Stimulated activated CD4-positive, alpha-beta T cell treated with anti-CD3 and anti-CD28 coated beads, TNF-alpha, amount 100 ng/mL, for 48 hours (primary cell): ENCODE results near the gene NKX2-4.
"Not testable (repeated sequence)": the region's sequence is repeated elsewhere in the genome, so short reads cannot be mapped to it uniquely, and the experiment has no call there.

Experiments
- DNase-seq, 3 donors: peaks; one replicate each; pipeline ENCODE4 v3.0.0-alpha.2; 2020; ENCODE audit warnings: low read depth in 3 of 3

NKX2-4 gene

DNA sequence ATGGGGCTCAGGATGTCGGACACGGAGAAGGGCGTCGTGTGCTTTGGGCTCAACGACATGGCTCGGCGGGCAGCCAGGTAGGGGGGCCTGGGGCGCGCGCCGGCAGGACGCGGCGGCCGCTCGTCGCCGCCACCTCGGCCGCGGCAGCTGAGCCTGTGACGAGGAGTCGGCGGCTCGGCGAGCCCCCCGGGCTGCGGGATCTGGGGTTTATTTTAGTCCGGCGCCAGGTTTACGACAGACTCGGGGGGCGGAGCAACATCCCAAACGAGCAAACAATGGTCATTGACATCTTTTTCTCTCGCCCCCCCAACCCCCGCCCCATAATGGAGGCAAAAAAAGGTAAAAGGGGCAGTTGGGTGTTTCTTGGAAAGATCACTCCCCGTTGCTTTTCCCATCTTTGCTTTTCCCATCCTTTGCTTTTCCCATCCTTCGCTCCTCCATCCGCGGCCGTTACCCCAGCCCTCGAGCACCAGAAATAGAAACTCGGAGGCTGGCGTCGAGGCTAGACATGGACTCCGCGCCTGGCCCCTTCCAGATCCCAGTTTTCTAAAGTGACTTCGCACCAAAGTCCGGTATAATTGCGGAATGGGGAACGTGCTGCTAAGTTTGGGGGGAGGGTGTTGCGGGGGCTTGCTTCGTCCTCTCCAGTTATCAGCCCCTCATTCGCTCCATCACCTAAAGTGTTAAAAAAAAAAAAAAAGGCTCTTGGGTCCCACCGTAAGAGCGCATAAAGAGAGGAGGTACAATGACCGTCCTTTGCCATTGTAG lies at the start of gene NKX2-4:
TSS of gene NKX2-4 (minus strand) at position 186 of the 768 bp plus-strand sequence. CDS start at position 59, 127 bp downstream.
- DNase-seq: no peak

DNA sequence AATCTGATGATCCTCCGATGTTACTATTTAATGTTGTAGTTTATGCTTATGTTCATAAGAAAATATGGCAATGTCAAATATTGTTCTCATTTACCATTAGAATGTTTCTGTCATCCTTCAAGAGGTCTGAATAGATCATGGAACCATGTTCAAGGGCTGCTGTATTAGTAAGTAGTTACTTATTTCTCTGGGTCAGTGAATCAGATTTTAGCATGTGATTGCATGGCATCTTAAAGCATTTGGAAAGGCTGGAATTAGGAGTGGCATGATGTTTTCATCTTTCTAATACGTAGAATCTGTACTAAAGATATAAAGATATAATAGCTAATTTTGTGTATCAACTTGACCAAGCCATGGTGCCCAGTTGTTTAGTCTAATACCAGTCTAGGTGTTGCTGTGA lies 40.5 kb upstream of the NKX2-4 start:
- DNase-seq: no peak

DNA sequence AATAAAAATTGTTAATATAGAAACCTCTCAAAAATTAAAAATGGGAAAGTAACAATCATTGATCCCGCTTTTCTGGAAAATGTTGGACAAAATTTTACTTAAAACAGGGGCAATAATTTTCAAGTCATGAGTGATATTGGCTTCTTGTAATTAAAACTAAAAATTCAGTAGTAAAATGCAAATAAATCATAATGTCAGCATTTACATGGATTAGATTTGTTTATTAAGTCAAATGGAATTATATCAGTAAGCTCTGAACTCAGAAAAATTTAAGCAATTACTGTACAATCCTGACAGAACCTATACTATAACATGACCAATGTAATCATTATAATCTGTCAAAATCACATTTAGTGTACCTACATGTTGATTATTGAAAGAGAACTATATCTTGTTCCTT lies 39.9 kb upstream of the NKX2-4 start:
- DNase-seq: no peak

DNA sequence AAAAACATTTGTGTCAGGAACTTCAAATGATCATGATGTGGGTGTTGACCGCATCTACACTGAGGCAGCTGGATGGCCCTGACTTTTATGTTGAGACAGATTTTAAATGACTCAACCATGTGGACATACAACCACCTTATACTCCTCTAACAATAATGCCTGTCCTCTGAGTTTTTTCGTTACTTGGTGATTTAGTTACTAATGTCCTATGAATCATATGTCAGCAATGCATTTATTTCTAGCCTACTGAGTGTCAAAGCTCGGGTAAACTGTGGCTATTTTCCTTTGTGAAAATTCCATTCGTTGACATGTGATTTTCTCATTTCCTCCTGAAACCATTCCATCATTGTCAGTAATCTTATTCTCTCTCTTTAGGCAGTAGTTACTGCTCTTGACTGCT lies 38.9 kb upstream of the NKX2-4 start:
- DNase-seq: no peak

DNA sequence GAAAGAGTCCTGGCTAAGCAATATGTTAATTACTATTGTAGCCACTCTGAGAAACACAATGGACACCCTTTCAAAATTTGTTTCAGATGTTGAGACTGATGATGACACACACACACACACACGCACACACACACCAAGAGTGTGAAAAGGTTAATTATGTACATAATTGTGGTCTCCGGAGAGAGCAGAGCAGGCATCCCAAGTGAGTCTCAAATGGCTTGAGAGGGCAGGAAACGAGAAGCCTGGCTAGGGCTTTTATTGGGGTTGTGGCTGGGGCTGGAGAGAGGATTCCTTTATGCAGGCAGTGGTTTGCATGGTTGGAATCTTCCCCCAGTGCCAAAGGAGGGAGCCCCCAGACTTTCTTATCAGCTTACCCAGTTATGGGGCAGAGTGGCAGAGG lies 38.2 kb upstream of the NKX2-4 start:
- DNase-seq: no peak

DNA sequence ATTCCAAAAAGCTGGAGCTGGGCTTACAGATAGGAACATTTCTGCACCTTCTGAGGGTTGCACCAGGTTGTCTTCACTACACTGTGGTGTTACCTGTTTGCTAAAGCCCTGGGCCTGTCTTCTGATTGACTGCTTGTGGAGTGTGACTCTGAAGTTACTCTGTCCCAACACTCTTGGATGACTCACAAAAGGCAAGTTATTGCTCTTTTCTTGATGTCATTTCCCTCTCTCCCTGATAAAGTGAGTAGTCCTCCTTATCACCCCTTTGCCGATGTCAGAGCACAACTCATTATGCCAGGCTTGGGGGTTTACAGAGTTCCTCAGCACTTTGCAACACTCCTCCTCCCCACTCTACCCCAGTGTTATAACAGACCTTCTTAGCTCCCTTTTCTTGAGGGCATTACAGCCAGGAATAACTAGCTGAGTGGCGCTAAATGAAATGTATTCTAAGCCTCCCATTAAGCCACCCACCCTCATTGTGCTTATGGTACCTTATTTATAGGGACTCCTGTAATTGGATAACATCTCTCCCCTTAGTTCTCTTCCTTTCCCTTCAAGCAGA lies 36.1 kb upstream of the NKX2-4 start:
- DNase-seq: no peak

DNA sequence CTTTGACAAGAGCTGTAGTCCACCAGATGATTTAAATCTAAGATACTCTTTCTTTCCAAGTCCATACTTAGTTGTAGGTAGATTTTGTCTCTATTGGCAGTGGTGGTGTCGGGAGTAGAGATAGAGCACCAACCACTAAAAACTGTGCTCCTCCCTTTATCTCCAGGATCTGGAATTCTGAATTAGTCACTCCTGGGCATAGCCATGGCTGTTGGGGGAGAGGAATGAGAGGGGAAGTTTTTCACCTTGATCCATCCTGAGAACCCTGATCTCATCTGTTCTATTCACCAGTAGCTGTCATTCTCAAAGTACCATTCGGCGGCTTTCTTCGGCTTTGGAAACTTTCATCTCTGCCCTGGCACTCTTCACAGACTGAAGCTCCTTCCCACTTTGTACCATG lies 35.6 kb upstream of the NKX2-4 start:
- no peak for DNase-seq

DNA sequence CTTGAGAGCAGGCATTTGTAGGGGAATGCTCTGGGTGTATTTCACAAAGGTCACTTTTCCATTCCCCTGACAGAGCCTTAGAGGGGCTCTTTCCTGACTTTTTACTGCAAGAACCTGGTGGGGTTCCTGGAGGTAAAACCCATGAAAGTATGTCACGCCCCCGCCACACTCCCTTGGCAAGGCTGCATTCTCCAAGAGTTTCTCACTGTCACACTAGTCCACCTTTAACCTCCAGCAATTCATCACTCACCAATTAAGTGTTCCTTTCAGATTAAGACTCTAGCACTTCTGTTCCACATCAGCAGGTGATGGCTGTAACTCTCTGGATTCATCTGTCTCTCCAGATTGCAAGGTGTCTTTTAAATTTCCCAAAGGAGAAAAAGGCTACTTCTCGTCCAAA lies 32.7 kb upstream of the NKX2-4 start:
- DNase-seq: no peak

DNA sequence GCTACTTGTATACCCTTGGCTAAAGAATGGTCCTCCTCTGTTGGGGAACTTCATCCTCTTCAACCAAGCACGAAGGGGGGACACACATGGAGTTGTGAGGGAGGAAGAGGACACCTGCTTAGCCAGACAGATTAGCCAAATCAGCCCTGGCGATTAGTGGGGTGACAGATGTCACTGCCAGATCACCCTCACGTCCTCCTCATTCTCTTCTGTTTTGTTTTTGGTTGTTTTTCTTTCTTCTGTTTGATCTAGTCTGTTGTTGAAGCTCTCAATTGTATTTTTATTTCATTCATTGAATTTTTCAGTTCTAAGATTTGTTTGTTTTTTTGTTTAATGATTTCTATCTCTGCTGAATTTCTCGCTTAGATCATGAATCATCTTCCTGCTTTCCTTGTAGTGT lies 27.5 kb upstream of the NKX2-4 start:
- no peak for DNase-seq

DNA sequence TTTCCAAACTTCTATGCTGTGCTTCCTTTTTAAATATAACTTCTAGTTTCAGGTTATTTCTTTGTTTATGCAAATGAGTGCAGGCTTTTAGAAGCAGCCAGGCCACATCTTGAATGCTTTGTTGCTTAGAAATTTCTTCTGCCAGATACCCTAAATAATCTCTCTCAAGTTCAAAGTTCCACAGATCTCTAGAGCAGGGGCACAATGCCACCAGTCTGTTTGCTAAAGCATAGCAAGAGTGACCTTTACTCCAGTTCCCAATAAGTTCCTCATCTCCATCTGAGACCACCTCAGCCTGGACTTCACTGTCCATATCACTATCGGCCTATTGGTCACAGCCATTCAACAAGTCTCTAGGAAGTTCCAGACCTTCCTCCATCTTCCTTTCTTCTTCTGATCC lies 26.4 kb upstream of the NKX2-4 start:
- DNase-seq: not testable (repeated sequence)

DNA sequence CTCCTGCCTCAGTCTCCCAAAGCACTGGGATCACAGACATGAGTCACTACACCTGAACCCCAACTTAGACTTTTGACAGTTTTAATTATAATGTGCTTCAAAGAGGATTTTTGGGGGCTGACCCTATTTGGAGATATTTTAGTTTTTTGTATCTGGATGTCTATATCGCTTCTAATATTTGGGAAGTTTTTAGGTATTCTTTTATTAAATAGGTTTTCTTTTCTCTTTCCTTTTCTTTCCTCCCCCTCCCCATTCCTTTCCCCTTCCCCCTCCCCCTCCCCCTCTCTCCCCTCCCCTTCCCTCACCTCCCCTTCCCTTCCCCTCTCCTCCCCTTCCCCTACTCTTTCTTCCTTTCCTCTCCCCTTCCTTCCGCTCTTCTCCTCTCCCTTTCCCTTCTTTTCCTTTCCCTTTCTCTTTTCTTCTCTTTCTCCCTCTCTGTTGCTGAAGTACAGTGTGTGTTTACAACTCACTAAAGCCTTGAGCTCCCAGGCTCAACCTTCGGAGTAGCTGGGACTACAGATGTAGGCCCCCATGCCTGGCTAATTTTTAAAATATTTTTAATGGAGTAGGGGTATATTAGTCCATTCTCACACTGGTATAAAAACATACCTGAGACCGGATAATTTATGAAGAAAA lies 24.4 kb upstream of the NKX2-4 start:
- DNase-seq: no peak

DNA sequence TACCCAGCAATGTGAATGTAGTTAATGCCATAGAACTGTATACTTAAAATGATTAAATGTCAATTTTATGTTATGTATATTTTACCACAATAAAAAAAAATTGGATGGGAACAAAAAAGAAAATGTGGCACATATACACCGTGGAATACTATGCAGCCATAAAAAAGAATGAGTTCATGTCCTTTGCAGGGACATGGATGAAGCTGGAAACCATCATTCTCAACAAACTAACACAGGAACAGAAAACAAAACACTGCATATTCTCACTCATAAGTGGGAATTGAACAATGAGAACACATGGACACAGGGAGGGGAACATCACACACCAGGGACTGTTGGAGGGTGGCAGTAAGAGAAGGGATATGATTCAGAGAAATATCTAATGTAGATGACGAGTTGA lies 21.8 kb upstream of the NKX2-4 start:
- not testable (repeated sequence) for DNase-seq

DNA sequence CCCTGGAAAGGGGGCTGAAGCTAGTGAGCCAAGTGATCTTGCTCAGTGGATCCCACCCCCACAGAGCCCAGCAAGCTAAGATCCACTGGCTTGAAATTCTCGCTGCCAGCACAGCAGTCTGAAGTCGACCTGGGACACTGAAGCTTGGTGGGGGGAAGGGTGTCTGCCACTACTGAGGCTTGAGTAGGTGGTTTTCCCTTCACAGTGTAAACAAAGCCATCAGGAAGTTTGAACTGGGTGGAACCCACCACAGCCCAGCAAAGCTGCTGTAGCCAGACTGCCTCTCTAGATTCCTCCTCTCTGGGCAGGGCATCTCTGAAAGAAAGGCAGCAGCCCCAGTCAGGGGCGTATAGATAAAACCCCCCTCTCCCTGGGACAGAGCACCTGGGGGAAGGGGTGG lies 16.7 kb upstream of the NKX2-4 start:
- not testable (repeated sequence) for DNase-seq

DNA sequence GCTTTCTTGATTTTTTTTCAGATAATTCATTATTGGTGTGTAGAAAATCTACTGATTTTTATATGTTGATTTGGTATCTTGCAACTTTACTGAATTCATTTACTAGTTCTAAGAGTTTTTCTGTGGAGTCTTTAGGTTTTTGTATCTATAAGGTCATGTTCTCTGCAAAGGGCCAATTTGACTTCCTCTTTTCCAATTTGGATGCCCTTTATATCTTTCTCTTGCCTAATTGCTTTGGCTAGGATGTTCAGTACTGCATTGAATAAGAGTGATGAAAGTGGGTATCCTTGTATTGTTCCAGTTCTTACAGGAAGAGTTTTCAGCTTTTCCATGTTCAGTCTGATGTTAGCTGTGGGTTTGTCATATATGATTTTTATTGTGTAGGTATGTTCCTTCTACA lies 14.4 kb upstream of the NKX2-4 start:
- DNase-seq: no peak

DNA sequence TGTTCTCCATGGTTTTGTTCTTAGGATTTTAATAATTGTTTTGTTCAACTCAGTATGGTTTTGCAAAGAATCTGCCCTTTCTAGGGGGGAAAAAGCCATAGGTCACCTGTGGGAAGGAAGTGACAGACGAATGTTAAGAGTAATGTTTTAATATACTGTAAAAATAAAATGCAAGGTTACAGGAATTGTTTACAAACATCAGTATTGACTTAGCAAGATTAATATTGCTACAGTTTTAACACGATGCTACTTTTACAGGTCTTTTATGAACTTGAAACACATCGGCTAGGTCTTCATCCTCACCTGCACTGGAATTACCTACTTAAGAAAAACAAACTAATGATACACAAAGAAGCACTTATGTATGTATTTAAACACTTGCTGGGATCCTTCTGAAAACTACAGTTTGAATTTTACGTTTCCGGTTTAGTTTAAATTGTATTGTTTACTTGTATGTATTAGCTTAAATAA lies 1.7 kb upstream of the NKX2-4 start:
- no peak for DNase-seq

DNA sequence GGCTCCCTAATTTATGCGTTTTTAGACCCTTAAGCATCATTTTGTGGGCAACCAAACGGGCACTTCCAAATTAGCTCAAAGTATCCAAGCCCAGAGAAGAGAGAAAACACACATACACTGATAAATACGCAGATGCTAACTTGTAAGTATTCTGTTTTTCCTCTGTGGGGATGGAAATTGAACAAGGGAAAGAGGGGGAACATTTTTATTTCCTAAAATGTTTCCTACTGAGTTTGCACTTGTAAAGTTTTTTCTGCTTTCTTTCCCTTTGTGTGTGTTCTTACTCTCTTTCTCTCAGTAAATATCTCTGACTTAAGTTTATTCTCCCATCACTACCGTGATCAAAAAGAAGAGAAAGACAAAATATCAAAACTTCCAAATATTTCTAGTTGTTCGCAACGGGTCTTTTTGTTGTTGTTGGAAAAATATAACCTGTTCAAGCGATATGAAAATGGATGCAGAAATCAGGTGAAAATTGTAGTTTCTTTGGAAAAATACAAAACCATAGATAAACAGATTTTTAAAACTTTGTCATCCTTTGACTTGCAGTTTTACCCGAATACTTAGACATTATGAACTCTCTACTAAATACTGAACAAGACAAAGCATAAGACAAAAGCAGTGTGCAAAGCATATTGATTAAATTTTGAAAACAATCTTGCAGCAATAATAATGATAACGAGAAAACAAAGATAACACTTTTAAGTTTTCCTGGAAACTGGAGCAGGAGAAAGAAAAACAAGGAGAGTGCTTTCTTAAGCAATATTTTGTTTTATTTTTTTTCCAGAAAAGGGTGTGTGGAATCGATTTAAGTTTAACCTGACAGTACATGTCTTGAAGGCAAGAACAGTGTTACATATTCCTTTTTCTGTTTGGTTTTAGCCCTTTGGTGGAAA lies 1.0 kb upstream of the NKX2-4 start:
- no peak for DNase-seq

DNA sequence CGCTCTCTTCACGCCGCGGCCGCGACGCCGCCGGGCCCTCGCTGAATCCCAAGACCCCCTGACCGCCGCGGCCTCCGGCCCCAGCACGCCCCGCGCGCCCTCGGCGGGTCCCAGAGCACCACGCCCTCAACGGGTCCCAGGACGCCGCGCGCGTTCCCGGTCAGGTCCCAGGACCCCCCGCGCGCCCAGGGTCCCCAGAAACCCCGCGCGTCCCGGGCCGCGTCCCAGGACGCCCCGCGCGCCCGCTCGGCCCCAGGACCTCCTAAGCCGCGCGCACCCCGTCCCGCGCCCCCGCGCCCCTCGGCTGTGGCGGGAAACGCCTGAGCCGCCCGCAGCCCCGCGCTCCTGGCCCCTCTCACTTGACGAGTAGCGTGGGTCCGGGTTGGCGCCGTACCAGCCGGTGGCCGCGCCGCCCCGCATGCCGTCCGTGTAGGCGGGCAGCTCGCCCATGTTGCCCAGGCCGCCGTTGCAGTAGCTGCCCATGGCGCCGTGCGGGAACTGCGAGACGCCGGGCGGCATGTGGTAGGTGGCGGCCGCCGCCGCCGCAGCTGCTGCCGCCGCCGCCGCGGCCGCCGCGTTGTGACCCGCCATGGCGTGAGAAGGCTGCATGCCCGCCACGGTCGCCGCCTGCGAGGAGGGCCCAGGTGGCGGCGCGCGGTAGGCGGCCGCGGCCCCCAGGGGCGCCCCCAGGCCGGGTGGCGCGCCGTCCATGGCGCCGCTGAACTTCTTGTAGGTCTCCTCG lies 556 bp downstream of the NKX2-4 start:
- no peak for DNase-seq

DNA sequence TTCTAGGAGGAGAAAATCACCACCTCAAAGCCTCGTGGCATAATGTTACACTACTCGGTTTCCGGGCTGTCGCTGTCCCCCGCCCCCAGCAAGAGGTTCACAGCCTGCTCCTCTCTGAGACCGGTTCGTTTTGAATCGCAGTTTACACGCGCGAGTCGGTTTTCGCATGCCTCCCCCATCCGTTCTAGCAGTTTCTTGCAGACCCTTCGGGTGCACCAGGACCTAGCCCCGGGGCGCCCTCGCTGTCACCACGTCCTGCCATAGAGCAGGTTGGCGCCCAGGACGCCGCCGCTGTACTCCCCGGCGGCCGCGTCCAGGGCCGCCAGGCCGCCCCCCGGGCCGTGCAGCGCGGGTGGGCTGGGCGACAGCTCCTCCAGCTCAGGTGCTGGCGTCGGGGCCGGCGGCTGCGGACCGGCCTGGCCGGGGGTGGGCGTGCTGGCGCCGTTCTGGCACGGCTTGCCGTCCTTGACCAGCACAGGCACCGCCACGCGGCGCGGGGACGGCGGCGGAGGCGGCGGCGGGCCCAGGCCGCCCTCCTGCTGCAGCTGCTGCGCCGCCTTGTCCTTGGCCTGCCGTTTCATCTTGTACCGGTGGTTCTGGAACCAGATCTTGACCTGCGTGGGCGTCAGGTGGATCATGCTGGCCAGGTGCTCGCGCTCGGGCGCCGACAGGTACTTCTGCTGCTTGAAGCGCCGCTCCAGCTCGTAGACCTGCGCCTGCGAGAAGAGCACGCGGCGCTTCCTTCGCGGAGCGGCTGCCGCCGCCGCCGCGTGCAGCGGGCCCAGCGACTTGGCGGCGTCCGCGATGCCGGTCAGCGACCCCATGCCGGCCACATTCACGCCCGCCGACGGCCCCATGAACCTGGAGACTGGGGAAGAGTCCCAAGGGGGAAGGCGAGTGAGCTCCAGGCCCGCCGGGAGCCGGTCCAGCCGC lies 1.4 kb downstream of the NKX2-4 start:
- DNase-seq: peak in 2 of 3 donors; percentile 19 to 23

DNA sequence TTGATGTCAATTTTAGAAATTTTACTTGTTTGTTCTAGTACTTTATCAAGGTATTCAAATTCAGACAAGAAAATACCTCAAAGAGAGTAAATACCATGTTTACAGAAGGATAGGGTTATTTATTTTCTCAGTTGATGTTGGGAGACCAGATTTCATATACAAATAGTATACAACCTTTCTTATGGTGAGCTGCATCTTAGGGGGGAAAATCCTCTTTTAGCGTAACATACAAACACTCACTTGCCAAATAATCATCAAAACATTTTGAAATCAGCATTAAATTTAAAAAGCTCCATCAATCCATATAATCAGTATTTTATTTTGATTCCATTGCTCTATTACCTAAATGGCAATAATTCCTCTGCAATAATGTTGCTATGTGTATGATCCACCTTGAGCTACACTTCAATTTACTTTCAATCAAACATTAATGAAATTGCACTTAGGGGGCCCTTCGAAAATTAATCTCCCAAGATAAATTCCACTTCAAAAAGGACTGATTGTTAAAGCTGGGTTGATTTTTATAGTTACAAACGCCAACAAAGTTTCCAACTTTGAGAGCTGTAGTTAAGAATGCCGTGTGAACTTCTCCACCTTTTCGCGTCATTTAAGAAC lies 2.2 kb downstream of the NKX2-4 start:
- DNase-seq: no peak

DNA sequence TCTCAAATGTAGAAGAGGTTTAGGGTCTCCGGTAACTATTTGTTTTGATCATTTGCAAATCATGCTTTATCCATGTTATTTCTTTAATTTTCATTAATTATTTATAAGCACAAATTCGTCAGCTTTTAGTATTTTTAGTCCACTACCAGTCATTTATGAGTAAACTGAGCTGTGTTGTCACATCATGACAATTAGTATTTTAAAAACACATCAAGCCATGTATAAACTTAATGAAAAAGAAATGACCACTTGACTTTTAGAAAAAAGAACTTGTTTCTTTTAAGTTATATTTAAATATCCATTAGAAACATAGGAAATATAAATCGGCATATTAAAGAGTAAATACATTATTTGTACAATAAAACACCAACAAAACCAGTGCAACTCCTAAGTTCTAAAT lies 2.8 kb downstream of the NKX2-4 start:
- no peak for DNase-seq
